Stimulated activated memory B cell treated with anti-CD40 and anti-IgM and Interleukin-4, amounts not matched to agents 10 μg/mL and 1 μg/mL and 100 μg/mL, for 72 hours (primary cell): Measurements from ENCODE around the gene ARIH1.
A peak's percentile ranks its signal among the peaks of the same experiment; 100 is the strongest.

Experiments used
- ATAC-seq: fragments of 150-1000 bp; cut with Tn5 transposase; 2 replicates; pipeline ENCODE4 v1.10.0; 2021
- H3K27ac Mint-ChIP-seq: one replicate; pipeline ENCODE4 v1.8.0; 2022; ENCODE audit warnings: mild to moderate bottlenecking, mixed read lengths
- H3K27me3 Mint-ChIP-seq: one replicate; pipeline ENCODE4 v1.8.0; 2022; ENCODE audit warnings: mixed read lengths
- H3K36me3 Mint-ChIP-seq: one replicate; pipeline ENCODE4 v1.8.0; 2022; ENCODE audit warnings: mixed read lengths
- H3K4me1 Mint-ChIP-seq: one replicate; pipeline ENCODE4 v1.8.0; 2022; ENCODE audit warnings: mixed read lengths
- H3K4me3 Mint-ChIP-seq: one replicate; pipeline ENCODE4 v1.8.0; 2022; ENCODE audit warnings: mild to moderate bottlenecking, moderate library complexity, mixed read lengths
- H3K9me3 Mint-ChIP-seq: one replicate; pipeline ENCODE4 v1.8.0; 2022; ENCODE audit warnings: mixed read lengths

The ARIH1 gene

DNA sequence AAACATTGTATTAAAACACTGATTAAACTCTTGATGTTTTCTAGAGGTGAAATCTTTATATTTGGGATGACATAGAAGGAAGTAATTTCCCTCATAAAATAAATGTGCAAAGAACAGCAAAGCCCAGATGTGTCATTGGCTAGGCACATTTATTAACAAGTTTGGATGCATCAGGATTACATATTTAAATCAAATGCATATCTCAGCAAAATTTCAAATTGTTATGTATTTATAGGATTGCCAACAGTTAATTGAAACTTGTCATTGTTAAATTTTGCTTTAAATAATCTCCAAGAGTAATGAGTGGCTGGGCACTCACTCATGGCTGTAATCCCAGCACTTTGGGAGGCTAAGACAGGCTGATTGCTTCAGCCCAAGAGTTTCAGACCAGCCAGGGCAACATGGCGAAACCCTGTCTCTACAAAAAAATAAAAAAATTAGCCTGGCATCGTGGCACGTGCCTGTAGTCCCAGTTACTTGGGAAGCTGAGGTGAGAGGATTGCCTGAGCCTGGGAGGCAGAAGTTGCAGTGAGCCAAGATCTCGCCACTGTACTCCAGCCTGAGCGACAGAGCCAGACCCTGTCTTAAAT is 28.2 kb downstream of the ARIH1 start:
- H3K36me3 Mint-ChIP-seq = peaks cover 11% of the 10 kb centered on the region

GRCh38 chr15:72503147-72503546 is 29.0 kb downstream of the ARIH1 start:
- Mint-ChIP-seq H3K27ac (no peak overlapping the region), H3K27me3 (no peaks in the 10 kb centered on the region), H3K36me3 (peaks cover 11% of the 10 kb centered on the region), H3K4me3 (no peak overlapping the region), H3K4me1 (peaks cover 46% of the 10 kb centered on the region), H3K9me3 (no peaks in the 10 kb centered on the region)
- ATAC-seq = no peak

More for the DNA sequence above, 28.2 kb downstream of the ARIH1 start:
- H3K27ac Mint-ChIP-seq = no peak overlapping the region
- no peaks in the 10 kb centered on the region for H3K27me3 Mint-ChIP-seq
- ATAC-seq = no peak
- H3K9me3 Mint-ChIP-seq = no peaks in the 10 kb centered on the region
- H3K4me1 Mint-ChIP-seq = peaks cover 47% of the 10 kb centered on the region
- H3K4me3 Mint-ChIP-seq = no peak overlapping the region

GRCh38 chr15:72507402-72508092 is 33.4 kb downstream of the ARIH1 start:
- no peak overlapping the region for H3K4me3 Mint-ChIP-seq
- H3K4me1 Mint-ChIP-seq = peaks cover 45% of the 10 kb centered on the region
- peaks cover 11% of the 10 kb centered on the region for H3K36me3 Mint-ChIP-seq
- no peaks in the 10 kb centered on the region for H3K27me3 Mint-ChIP-seq
- ATAC-seq = no peak
- H3K9me3 Mint-ChIP-seq = no peaks in the 10 kb centered on the region
- no peak overlapping the region for H3K27ac Mint-ChIP-seq

DNA sequence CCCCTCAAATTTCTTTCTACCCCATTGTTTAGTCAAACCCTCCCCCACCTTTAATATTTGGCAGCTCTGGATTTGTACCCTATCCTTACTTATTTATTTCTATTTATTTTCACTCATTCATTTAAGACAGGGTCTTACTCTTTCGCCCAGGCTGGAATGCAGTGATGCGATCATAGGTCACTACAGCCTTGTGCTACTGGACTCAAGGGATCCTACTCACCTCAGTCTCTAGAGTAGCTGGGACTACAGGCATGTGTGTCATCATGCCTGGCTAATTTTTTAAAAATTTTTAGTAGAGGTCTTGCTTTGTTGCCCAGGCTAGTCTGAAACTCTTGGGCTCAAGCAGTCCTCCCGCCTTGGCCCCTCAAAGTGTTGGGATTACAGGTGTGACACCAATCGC is 35.4 kb downstream of the ARIH1 start:
- Mint-ChIP-seq H3K4me1 (peaks cover 34% of the 10 kb centered on the region), H3K36me3 (peaks cover 11% of the 10 kb centered on the region), H3K27ac (no peak overlapping the region)

DNA sequence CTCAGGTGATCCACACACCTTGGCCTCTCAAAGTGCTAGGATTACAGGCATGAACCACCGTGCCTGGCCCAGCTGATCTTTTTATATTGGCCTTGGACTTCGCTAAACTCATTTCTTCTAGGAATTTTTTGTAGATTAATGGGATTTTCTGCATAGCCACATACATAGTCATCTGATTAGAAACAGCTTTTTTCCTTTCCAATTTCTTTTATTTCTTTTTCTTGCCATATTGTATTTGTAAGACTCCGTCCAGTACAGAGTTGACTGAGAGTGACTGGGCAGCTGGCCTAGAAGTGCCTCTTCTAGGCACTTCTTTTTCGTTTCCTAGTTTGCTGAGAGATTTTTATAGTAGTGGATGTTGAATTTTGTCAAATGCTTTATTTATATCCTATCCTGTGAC is 37.4 kb downstream of the ARIH1 start:
- Mint-ChIP-seq H3K4me3 (no peak overlapping the region), H3K27me3 (no peaks in the 10 kb centered on the region), H3K4me1 (peaks cover 47% of the 10 kb centered on the region), H3K36me3 (peaks cover 25% of the 10 kb centered on the region), H3K9me3 (peaks cover 3% of the 10 kb centered on the region), H3K27ac (no peak overlapping the region)
- no peak for ATAC-seq

More for the DNA sequence above, 35.4 kb downstream of the ARIH1 start:
- Mint-ChIP-seq H3K9me3 (no peaks in the 10 kb centered on the region), H3K27me3 (no peaks in the 10 kb centered on the region), H3K4me3 (no peak overlapping the region)
- ATAC-seq = no peak

DNA sequence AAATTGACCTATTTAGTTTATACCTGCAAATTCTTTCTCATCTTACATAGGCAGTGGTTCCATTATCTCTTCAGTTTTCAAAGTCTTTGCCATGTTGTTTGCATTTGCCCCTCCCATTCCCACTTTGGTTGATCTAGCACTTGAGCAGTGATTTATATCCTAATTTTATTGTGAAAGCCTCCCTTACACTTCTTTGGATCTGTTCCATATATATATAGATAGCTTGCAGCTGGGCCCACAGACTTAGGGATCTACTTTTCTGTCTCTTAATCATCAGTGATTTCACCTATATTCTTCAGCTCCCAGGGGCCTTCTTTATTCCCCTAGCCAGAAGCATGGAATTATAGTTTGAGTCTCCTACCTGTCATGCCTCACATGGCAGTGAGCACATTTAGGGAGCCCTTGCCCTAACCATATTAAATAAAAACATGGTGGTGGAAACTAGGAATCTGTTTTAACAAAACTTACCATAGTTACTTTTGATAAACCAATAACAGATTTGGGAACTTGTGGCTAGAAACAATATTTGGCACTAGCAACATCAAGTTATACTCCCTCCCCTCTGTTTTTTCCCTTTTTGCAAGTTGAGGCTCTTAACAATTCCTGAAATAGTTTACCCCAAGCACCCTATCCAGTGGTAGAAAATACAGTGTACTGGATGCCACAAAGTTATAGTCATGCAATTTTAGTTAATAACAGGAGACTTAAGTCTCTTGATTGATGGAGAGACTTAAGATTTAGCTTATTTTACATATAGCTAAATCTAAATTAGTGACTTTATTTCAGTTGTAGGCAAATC is 41.7 kb downstream of the ARIH1 start:
- H3K36me3 Mint-ChIP-seq = peaks cover 30% of the 10 kb centered on the region

GRCh38 chr15:72516777-72517176 is 42.6 kb downstream of the ARIH1 start:
- peaks cover 38% of the 10 kb centered on the region for H3K36me3 Mint-ChIP-seq
- no peak for ATAC-seq
- H3K9me3 Mint-ChIP-seq = peaks cover 4% of the 10 kb centered on the region
- peak overlapping the region; percentile 37 for H3K27ac Mint-ChIP-seq
- H3K27me3 Mint-ChIP-seq = no peaks in the 10 kb centered on the region
- H3K4me1 Mint-ChIP-seq = peaks cover 51% of the 10 kb centered on the region
- H3K4me3 Mint-ChIP-seq = no peak overlapping the region

More for the DNA sequence above, 41.7 kb downstream of the ARIH1 start:
- no peak for ATAC-seq
- Mint-ChIP-seq H3K27me3 (no peaks in the 10 kb centered on the region), H3K4me3 (no peak overlapping the region), H3K27ac (peak overlapping the region; percentile 37), H3K4me1 (peaks cover 51% of the 10 kb centered on the region), H3K9me3 (peaks cover 4% of the 10 kb centered on the region)

DNA sequence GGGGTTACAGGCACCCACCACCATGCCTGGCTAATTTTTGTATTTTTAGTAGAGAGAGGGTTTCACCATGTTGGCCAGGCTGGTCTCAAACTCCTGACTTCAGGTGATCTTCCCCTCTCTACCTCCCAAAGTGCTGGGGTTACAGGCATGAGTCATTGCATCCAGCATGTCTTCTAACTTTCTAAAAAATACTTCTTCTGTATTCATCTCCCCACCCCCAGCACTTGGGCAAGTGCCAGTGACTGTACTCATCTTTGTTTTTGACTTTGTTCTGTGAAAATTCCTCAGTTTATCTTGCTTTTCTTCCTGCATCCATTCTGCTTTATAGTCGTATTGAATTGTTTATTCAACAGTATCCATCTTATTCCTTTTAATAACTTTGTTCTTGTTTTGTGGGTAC is 47.6 kb downstream of the ARIH1 start:
- Mint-ChIP-seq H3K9me3 (no peaks in the 10 kb centered on the region), H3K27me3 (no peaks in the 10 kb centered on the region), H3K4me3 (no peak overlapping the region), H3K27ac (no peak overlapping the region), H3K36me3 (peaks cover 44% of the 10 kb centered on the region), H3K4me1 (peaks cover 31% of the 10 kb centered on the region)
- no peak for ATAC-seq

DNA sequence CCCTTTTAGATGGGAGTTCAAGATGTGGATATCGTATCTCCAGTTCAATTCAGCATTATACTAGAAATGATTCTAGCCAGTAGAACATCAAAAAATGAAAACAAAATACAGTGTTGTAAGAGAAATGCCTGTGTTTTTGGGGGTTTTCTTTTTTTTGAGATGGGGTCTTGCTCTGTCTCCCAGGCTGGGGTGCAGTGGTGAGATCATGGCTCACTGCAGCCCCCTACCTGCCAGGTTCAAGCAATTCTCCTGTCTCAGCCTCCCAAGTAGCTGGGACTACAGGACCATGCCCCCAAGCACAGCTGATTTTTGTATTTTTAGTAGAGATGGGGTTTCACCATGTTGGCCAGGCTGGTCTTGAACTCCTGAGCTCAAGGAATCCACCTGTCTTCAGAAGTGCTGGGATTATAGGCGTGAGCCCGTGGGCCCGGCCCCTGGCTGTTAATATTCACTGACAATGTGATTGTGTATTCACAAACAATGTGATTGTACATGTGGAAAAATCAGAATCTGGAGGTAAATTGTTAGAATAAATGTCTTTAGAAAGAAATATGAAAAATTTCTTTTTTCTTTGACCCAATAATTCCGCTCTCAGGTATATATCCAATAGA is 59.0 kb downstream of the ARIH1 start:
- H3K4me1 Mint-ChIP-seq = peaks cover 21% of the 10 kb centered on the region
- H3K9me3 Mint-ChIP-seq = no peaks in the 10 kb centered on the region
- H3K27me3 Mint-ChIP-seq = no peaks in the 10 kb centered on the region
- H3K4me3 Mint-ChIP-seq = no peak overlapping the region
- peaks cover 13% of the 10 kb centered on the region for H3K36me3 Mint-ChIP-seq
- ATAC-seq = peak; percentile 43
- H3K27ac Mint-ChIP-seq = no peak overlapping the region

DNA sequence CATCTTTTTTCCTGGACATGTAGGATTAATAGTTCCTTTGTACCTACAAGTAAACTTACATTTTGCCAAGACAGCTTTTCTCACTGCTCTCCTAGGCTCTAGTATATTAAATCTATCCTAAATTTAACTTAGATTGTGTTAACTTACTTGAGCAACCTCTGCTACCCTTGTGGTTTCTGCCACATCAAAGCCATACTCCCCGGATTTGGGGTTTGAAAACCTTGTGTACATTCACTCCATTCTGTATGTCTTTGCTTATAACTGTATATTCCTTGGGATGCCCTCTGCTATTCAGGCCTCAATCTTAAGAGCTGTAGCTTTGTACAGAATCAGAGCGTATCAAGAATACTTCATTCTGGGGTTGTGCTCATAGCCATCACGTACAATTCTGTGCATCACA is 60.4 kb downstream of the ARIH1 start:
- Mint-ChIP-seq H3K27me3 (no peaks in the 10 kb centered on the region), H3K36me3 (peaks cover 17% of the 10 kb centered on the region), H3K4me1 (peaks cover 23% of the 10 kb centered on the region), H3K4me3 (no peak overlapping the region), H3K27ac (no peak overlapping the region), H3K9me3 (peaks cover 4% of the 10 kb centered on the region)
- no peak for ATAC-seq

- H3K27ac Mint-ChIP-seq = no peak overlapping the region
- no peak overlapping the region for H3K4me3 Mint-ChIP-seq
- no peak for ATAC-seq
- peaks cover 23% of the 10 kb centered on the region for H3K36me3 Mint-ChIP-seq
- H3K9me3 Mint-ChIP-seq = peaks cover 7% of the 10 kb centered on the region
- peaks cover 18% of the 10 kb centered on the region for H3K4me1 Mint-ChIP-seq
- H3K27me3 Mint-ChIP-seq = no peaks in the 10 kb centered on the region
These were observed 61.8 kb downstream of the ARIH1 start for GRCh38 chr15:72535911-72536310.

- H3K27me3 Mint-ChIP-seq = no peaks in the 10 kb centered on the region
- no peak for ATAC-seq
- peaks cover 29% of the 10 kb centered on the region for H3K36me3 Mint-ChIP-seq
- H3K4me3 Mint-ChIP-seq = no peak overlapping the region
- peaks cover 24% of the 10 kb centered on the region for H3K4me1 Mint-ChIP-seq
- no peak overlapping the region for H3K27ac Mint-ChIP-seq
- H3K9me3 Mint-ChIP-seq = peaks cover 8% of the 10 kb centered on the region
These were observed 62.4 kb downstream of the ARIH1 start for GRCh38 chr15:72536506-72536905.

GRCh38 chr15:72538931-72539330 is 64.8 kb downstream of the ARIH1 start:
- Mint-ChIP-seq H3K4me1 (peaks cover 27% of the 10 kb centered on the region), H3K27ac (peak overlapping the region; percentile 6), H3K27me3 (no peaks in the 10 kb centered on the region), H3K4me3 (no peak overlapping the region), H3K9me3 (peaks cover 8% of the 10 kb centered on the region), H3K36me3 (peaks cover 33% of the 10 kb centered on the region)
- no peak for ATAC-seq

DNA sequence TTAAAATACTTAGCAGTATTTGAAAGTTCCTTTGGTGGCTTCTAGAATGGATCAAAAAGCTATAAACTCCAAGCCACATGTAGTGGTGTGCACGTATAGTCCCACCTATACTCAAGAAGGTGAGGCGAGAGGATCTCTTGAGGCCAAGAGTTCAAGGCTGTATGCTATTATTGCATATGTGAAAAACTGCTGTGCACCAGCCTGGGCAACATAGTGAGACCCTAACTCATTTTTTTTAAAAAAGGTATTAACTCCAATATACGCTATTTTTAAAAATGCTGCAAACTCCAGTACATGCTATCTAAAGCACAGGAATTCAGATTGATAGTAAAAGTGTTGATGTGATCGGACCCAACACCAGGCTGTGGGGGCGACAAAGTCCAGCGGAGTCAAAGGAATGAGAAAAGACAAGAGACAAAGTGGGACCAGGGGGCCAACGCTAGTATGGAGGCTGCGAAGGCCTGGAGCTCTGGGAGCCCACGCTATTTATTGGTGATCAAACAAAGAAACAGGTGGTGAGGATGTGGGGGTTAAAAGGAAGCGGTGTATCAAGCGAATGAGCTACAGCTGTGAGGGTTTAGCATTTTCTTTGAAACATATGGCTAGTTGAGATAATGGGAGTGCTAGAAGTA is 66.6 kb downstream of the ARIH1 start:
- Mint-ChIP-seq H3K9me3 (peaks cover 8% of the 10 kb centered on the region), H3K27me3 (no peaks in the 10 kb centered on the region), H3K36me3 (peaks cover 38% of the 10 kb centered on the region), H3K4me1 (peaks cover 23% of the 10 kb centered on the region), H3K4me3 (no peak overlapping the region), H3K27ac (no peak overlapping the region)
- ATAC-seq = no peak

GRCh38 chr15:72541674-72542073 is 67.5 kb downstream of the ARIH1 start:
- Mint-ChIP-seq H3K4me1 (peaks cover 23% of the 10 kb centered on the region), H3K27ac (no peak overlapping the region), H3K27me3 (no peaks in the 10 kb centered on the region), H3K36me3 (peaks cover 46% of the 10 kb centered on the region), H3K4me3 (no peak overlapping the region), H3K9me3 (peaks cover 8% of the 10 kb centered on the region)
- ATAC-seq = no peak
